ENCODE measurements around the gene PGM2L1.

DNA sequence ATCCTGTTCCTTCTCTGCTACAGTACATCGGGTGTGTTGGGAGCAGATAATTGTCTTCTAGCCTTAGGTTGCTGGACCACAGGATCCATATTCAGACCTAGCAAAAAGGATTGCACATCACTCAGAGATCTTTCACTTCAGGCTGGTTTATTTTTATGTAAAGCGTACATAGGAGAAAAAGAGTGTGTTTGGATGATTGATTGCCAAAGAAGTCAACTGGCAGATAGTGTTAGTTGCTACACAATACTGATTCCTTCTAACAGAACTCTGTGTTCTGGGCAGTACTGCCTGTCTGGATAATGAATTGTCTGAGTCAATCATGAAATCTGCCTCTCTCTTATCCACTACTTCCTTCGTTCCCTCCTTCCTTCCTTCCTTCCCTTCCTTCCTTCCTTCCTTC is 31.0 kb upstream of the PGM2L1 start:
- TF ChIP-seq CTCF (IDR thresholded peaks at IDR 0.05; ENCODE audit: low read depth, low read length) (no peak), EZH2phosphoT487 (IDR thresholded peaks at IDR 0.05; ENCODE audit: low read depth) (no peak)
